ENCODE results near the gene TMEM218.
"Not testable (repeated sequence)": the region's sequence is repeated elsewhere in the genome, so short reads cannot be mapped to it uniquely, and the experiment has no call there.

The TMEM218 gene

DNA sequence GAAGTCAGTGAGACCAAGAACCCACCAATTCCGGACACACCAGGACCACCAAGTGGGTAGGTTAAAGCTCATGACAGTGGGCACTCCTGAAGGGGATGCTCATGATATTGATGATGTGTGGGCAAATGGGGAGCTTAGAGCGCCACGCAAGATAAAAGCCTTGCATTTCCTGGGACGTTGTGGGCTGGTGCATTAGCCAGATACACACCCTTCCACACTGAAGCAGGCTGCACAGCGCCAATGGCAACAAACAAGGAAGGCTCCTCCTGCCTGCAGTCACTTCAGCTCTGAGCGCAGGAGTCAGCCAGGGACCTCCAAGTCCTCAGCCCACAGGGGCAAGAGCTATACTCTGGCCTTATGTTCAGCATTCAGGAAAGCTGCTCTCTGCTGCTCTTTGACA lies 20.6 kb downstream of the TMEM218 start:
- Histone ChIP-seq H3K36me3 (ENCODE audit: insufficient read depth, insufficient read length, low read length) (peaks cover 2% of the 10 kb centered on the region), H3K4me1 (ENCODE audit: insufficient read depth, insufficient read length) (peaks cover 12% of the 10 kb centered on the region), H3K9me3 (ENCODE audit: insufficient read depth, low read length) (no peaks in the 10 kb centered on the region), H3K4me3 (ENCODE audit: insufficient read length, low read depth) (no peak overlapping the region), H3K27me3 (ENCODE audit: insufficient read depth, insufficient read length) (no peaks in the 10 kb centered on the region), H3K9ac (ENCODE audit: insufficient read length, low read depth) (no peak overlapping the region)
- TF ChIP-seq SUZ12 (IDR thresholded peaks at IDR 0.05; ENCODE audit: extremely low read depth, insufficient read depth, insufficient read length) (no peak), ZNF274 (IDR thresholded peaks at IDR 0.05; ENCODE audit: low read depth, low read length) (no peak), YY1 (IDR thresholded peaks at IDR 0.05; ENCODE audit: insufficient read depth, insufficient read length) (no peak)
- no peak for DNase-seq (ENCODE audit: low read depth, low spot score)

DNA sequence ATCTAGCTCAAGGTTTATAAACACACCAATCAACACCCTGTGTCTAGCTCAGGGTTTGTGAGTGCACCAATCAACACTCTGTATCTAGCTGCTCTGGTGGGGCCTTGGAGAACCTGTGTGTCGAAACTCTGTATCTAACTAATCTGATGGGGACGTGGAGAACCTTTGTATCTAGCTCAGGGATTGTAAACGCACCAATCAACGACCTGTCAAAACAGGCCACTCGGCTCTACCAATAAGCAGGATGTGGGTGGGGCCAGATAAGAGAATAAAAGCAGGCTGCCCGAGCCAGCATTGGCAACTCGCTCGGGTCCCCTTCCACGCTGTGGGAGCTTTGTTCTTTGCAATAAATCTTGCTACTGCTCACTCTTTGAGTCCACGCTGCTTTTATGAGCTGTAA lies 21.3 kb downstream of the TMEM218 start:
- peaks cover 12% of the 10 kb centered on the region for H3K4me1 ChIP-seq (ENCODE audit: insufficient read depth, insufficient read length)
- not testable (repeated sequence) for H3K36me3 ChIP-seq (ENCODE audit: insufficient read depth, insufficient read length, low read length); DNase-seq (ENCODE audit: low read depth, low spot score); H3K9ac ChIP-seq (ENCODE audit: insufficient read length, low read depth); H3K4me3 ChIP-seq (ENCODE audit: insufficient read length, low read depth); H3K27me3 ChIP-seq (ENCODE audit: insufficient read depth, insufficient read length); H3K9me3 ChIP-seq (ENCODE audit: insufficient read depth, low read length)

- not testable (repeated sequence) for DNase-seq (ENCODE audit: low read depth, low spot score); H3K27me3 ChIP-seq (ENCODE audit: insufficient read depth, insufficient read length); H3K9me3 ChIP-seq (ENCODE audit: insufficient read depth, low read length); H3K4me3 ChIP-seq (ENCODE audit: insufficient read length, low read depth); H3K9ac ChIP-seq (ENCODE audit: insufficient read length, low read depth); H3K36me3 ChIP-seq (ENCODE audit: insufficient read depth, insufficient read length, low read length)
- H3K4me1 ChIP-seq (ENCODE audit: insufficient read depth, insufficient read length), result peaks cover 12% of the 10 kb centered on the region
Observed at GRCh38 chr11:125089481-125089880, 21.9 kb downstream of the TMEM218 start.

- no peak overlapping the region for H3K9ac ChIP-seq (ENCODE audit: insufficient read length, low read depth)
- H3K36me3 ChIP-seq (ENCODE audit: insufficient read depth, insufficient read length, low read length), result no peaks in the 10 kb centered on the region
- DNase-seq (ENCODE audit: low read depth, low spot score), result no peak
Observed at GRCh38 chr11:125088576-125089455, 22.6 kb downstream of the TMEM218 start.

GRCh38 chr11:125088123-125088522 lies 23.3 kb downstream of the TMEM218 start:
- no peak for DNase-seq (ENCODE audit: low read depth, low spot score)
- TF ChIP-seq YY1 (IDR thresholded peaks at IDR 0.05; ENCODE audit: insufficient read depth, insufficient read length) (no peak), SUZ12 (IDR thresholded peaks at IDR 0.05; ENCODE audit: extremely low read depth, insufficient read depth, insufficient read length) (no peak), ZNF274 (IDR thresholded peaks at IDR 0.05; ENCODE audit: low read depth, low read length) (no peak)
- H3K9me3 ChIP-seq (ENCODE audit: insufficient read depth, low read length), result no peaks in the 10 kb centered on the region
- H3K9ac ChIP-seq (ENCODE audit: insufficient read length, low read depth), result no peak overlapping the region
- H3K4me1 ChIP-seq (ENCODE audit: insufficient read depth, insufficient read length), result peaks cover 17% of the 10 kb centered on the region
- H3K27me3 ChIP-seq (ENCODE audit: insufficient read depth, insufficient read length), result no peaks in the 10 kb centered on the region
- no peak overlapping the region for H3K4me3 ChIP-seq (ENCODE audit: insufficient read length, low read depth)
- H3K36me3 ChIP-seq (ENCODE audit: insufficient read depth, insufficient read length, low read length), result no peaks in the 10 kb centered on the region

More at GRCh38 chr11:125088576-125089455, 22.6 kb downstream of the TMEM218 start:
- peaks cover 12% of the 10 kb centered on the region for H3K4me1 ChIP-seq (ENCODE audit: insufficient read depth, insufficient read length)
- H3K27me3 ChIP-seq (ENCODE audit: insufficient read depth, insufficient read length), result no peaks in the 10 kb centered on the region
- H3K4me3 ChIP-seq (ENCODE audit: insufficient read length, low read depth), result no peak overlapping the region
- TF ChIP-seq SUZ12 (IDR thresholded peaks at IDR 0.05; ENCODE audit: extremely low read depth, insufficient read depth, insufficient read length) (no peak), YY1 (IDR thresholded peaks at IDR 0.05; ENCODE audit: insufficient read depth, insufficient read length) (no peak), ZNF274 (IDR thresholded peaks at IDR 0.05; ENCODE audit: low read depth, low read length) (no peak)
- H3K9me3 ChIP-seq (ENCODE audit: insufficient read depth, low read length), result no peaks in the 10 kb centered on the region

GRCh38 chr11:125086633-125087296 lies 24.7 kb downstream of the TMEM218 start:
- Histone ChIP-seq H3K9ac (ENCODE audit: insufficient read length, low read depth) (no peak overlapping the region), H3K27me3 (ENCODE audit: insufficient read depth, insufficient read length) (no peaks in the 10 kb centered on the region), H3K4me3 (ENCODE audit: insufficient read length, low read depth) (no peak overlapping the region), H3K36me3 (ENCODE audit: insufficient read depth, insufficient read length, low read length) (no peaks in the 10 kb centered on the region), H3K4me1 (ENCODE audit: insufficient read depth, insufficient read length) (peaks cover 12% of the 10 kb centered on the region), H3K9me3 (ENCODE audit: insufficient read depth, low read length) (no peaks in the 10 kb centered on the region)
- no peak for DNase-seq (ENCODE audit: low read depth, low spot score)
- TF ChIP-seq ZNF274 (IDR thresholded peaks at IDR 0.05; ENCODE audit: low read depth, low read length) (no peak), YY1 (IDR thresholded peaks at IDR 0.05; ENCODE audit: insufficient read depth, insufficient read length) (no peak), SUZ12 (IDR thresholded peaks at IDR 0.05; ENCODE audit: extremely low read depth, insufficient read depth, insufficient read length) (no peak)

- DNase-seq (ENCODE audit: low read depth, low spot score), result no peak
- no peaks in the 10 kb centered on the region for H3K9me3 ChIP-seq (ENCODE audit: insufficient read depth, low read length)
- no peak overlapping the region for H3K9ac ChIP-seq (ENCODE audit: insufficient read length, low read depth)
- peaks cover 12% of the 10 kb centered on the region for H3K4me1 ChIP-seq (ENCODE audit: insufficient read depth, insufficient read length)
- H3K27me3 ChIP-seq (ENCODE audit: insufficient read depth, insufficient read length), result no peaks in the 10 kb centered on the region
- no peak overlapping the region for H3K4me3 ChIP-seq (ENCODE audit: insufficient read length, low read depth)
- H3K36me3 ChIP-seq (ENCODE audit: insufficient read depth, insufficient read length, low read length), result no peaks in the 10 kb centered on the region
- TF ChIP-seq ZNF274 (IDR thresholded peaks at IDR 0.05; ENCODE audit: low read depth, low read length) (no peak), YY1 (IDR thresholded peaks at IDR 0.05; ENCODE audit: insufficient read depth, insufficient read length) (no peak), SUZ12 (IDR thresholded peaks at IDR 0.05; ENCODE audit: extremely low read depth, insufficient read depth, insufficient read length) (no peak)
Observed at GRCh38 chr11:125085301-125086081, 25.9 kb downstream of the TMEM218 start.

Measured in NT2/D1 (cell line).